Pulmonary artery endothelial cell (primary cell): ENCODE data around the gene ERP27. TPM values are rescaled to one million over a fixed set of nuclear protein-coding genes. Genes with fewer than 3 reads are reported as not detected.

Experiments used
- DNase-seq: peaks from one replicate; pipeline ENCODE4 v3.0.0-alpha.2; 2011; ENCODE audit warnings: low read depth, low spot score
- total RNA-seq: library from RNA; depleted of rRNA; stranded (reverse); fragments of >200 nt; gene quantifications from 2 replicates; pipeline ENCODE4 v1.2.3, GENCODE V29; 2014

ERP27 gene
- total RNA-seq, 1 donor from 2014 or later = 0.33 TPM

DNA sequence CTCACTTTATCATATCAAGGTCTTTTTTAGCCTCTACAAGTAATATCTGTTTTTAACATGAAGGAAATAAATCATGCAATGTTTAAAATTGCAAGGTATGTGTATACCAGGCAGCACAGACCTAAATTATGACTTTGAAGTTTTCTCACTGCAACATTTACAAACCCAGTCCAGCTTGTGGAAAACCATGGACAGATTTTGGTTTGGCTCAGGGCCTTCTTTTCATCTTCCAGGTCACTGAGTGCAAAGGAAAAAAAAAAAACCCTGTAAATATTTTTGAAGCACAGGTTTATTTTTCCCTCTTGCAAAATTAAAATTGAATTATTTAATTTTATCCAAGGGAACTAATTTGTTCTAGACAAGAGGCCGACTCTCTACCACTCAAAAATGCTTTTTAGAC lies 66.5 kb downstream of the ERP27 start:
- DNase-seq = no peak

DNA sequence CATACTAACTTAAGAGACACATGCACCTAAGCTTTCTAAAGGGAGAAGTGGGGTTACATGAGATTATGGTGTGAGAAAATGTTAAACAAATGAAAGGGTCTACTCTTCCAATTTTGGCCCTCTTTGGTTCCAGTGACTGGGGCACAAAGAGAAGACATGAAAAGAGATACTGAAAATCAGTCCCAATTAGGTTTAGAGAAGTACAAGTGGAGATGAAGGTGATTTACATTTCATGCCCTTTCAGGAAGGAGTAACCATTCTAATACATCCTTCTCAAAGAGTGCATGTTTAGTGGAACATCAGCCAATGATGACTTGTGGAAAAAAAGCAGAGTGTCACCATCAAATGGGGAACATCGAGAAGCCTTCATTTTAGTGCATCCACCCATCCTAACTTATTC lies 67.1 kb downstream of the ERP27 start:
- DNase-seq = no peak

DNA sequence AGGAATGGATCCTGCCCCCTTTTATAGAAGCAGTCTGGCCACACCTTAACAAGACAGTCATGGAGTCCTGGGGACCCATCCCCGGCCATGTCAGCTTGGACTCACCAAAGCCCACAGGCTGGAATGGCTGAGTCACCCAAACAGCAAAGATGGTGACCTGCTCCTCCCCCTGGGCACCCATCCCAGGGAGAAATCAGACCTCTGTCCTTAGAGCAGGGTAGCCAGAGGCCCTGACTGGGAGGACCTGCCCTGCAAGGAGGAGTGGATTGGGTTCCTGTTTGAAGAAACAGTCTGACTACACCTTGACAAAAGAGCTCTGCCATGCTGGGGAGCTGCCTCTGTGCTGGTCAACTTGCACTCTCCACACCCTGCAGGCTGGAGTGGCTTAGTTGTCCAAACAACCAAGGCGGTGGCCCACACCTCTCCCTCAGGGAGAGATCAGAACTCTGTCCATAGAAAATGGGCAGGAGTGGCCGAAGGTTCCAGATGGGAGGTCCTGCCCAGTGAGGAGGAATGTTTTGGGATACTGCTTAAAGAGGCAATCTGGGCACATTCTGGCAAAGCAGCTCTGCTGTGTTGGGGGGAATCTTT lies 69.3 kb downstream of the ERP27 start:
- DNase-seq = no peak

Other genes starting within 250 kb of the ERP27 start
- gene GUCY2C, start 241.9 kb downstream of the ERP27 start, total RNA-seq = not detected in 2 replicates
- 17.3 and 22.4 TPM in 2 replicates for gene WBP11, start 135.1 kb downstream of the ERP27 start, total RNA-seq
- gene C12orf60, start 134.9 kb downstream of the ERP27 start, total RNA-seq = 0.79 and 1.5 TPM in 2 replicates
- gene SMCO3, start 124.4 kb downstream of the ERP27 start, total RNA-seq = 0.39 and 0.46 TPM in 2 replicates
- gene ART4, start 95.0 kb downstream of the ERP27 start, total RNA-seq = 18.7 and 74.4 TPM in 2 replicates
- 56.4 and 196 TPM in 2 replicates for gene MGP, start 52.7 kb downstream of the ERP27 start, total RNA-seq
- 231 and 318 TPM in 2 replicates for gene ARHGDIB, start 23.1 kb upstream of the ERP27 start, total RNA-seq
- gene PDE6H, start 34.5 kb upstream of the ERP27 start, total RNA-seq = not detected in 2 replicates